OCI-LY1 (cell line): ENCODE results near the gene INTS13.

Experiments
- H2AFZ ChIP-seq: fragments of 200-600 bp; sonication (generic), shearing (Covaris generic); 2 replicates; pipeline ENCODE4 v1.6.0; 2014; ENCODE audit warnings: antibody characterized with exemption, mild to moderate bottlenecking, low read length
- H3F3A ChIP-seq: fragments of 200-600 bp; sonication (generic), shearing (Covaris generic); 2 replicates; pipeline ENCODE4 v1.6.0; 2014; ENCODE audit warnings: mild to moderate bottlenecking, antibody characterized with exemption, low read length, moderate library complexity; ENCODE audit not compliant: insufficient read depth
- H3K27ac ChIP-seq: fragments of 200-600 bp; sonication (generic); 2 replicates; pipeline ENCODE4 v1.5.1; 2014; ENCODE audit warnings: low read length, mixed run types, mild to moderate bottlenecking, low read depth; ENCODE audit not compliant: poor library complexity, severe bottlenecking
- H3K27me3 ChIP-seq: fragments of 200-600 bp; sonication (generic); 2 replicates; pipeline ENCODE4 v1.6.0; 2014; ENCODE audit warnings: antibody characterized with exemption, mild to moderate bottlenecking, low read length, moderate library complexity; ENCODE audit not compliant: insufficient read depth
- H3K36me3 ChIP-seq: fragments of 200-600 bp; sonication (generic); 2 replicates; pipeline ENCODE4 v1.6.1; 2014; ENCODE audit warnings: mild to moderate bottlenecking, antibody characterized with exemption, low read length, moderate library complexity, mixed read lengths; ENCODE audit not compliant: insufficient read depth
- H3K4me1 ChIP-seq: fragments of 200-600 bp; sonication (generic); 2 replicates; pipeline ENCODE4 v1.5.1; 2014; ENCODE audit warnings: mild to moderate bottlenecking, low read length, moderate library complexity; ENCODE audit not compliant: insufficient read depth, severe bottlenecking
- H3K4me2 ChIP-seq: fragments of 200-600 bp; sonication (generic), shearing (Covaris generic); 2 replicates; pipeline ENCODE4 v1.6.1; 2014; ENCODE audit warnings: low read length
- H3K4me3 ChIP-seq: fragments of 200-600 bp; sonication (generic); 2 replicates; pipeline ENCODE4 v1.5.1; 2014; ENCODE audit warnings: low read length, low read depth, mild to moderate bottlenecking, mixed read lengths; ENCODE audit not compliant: poor library complexity, severe bottlenecking
- H3K79me2 ChIP-seq: fragments of 200-600 bp; shearing (Covaris generic); 2 replicates; pipeline ENCODE4 v1.6.1; 2016; ENCODE audit warnings: mixed run types, low read length, mixed read lengths; ENCODE audit not compliant: insufficient read depth
- H3K9ac ChIP-seq: fragments of 200-600 bp; sonication (generic), shearing (Covaris generic); 2 replicates; pipeline ENCODE4 v1.6.1; 2014; ENCODE audit warnings: mild to moderate bottlenecking, low read length, mixed read lengths
- H3K9me2 ChIP-seq: fragments of 200-600 bp; sonication (generic), shearing (Covaris generic); 2 replicates; pipeline ENCODE4 v1.6.1; 2014; ENCODE audit warnings: low read depth, mild to moderate bottlenecking, low read length, mixed read lengths
- H3K9me3 ChIP-seq: fragments of 200-600 bp; shearing (Covaris generic); 2 replicates; pipeline ENCODE4 v1.6.1; 2014; ENCODE audit warnings: low read length, mixed read lengths
- H4K20me1 ChIP-seq: fragments of 200-600 bp; sonication (generic), shearing (Covaris generic); 2 replicates; pipeline ENCODE4 v1.6.0; 2016; ENCODE audit warnings: mild to moderate bottlenecking, low read length; ENCODE audit not compliant: insufficient read depth
- EZH2 ChIP-seq: fragments of 200-600 bp; sonication (generic), shearing (Covaris generic); IDR thresholded peaks from 2 replicates; pipeline ENCODE4 v1.8.0; 2017; ENCODE audit warnings: borderline replicate concordance, mixed run types, mild to moderate bottlenecking, antibody characterized with exemption, low read length, moderate library complexity, mixed read lengths
- TF ChIP-seq, protein P1 (sequence below): fragments of 200-600 bp; sonication (generic), shearing (Covaris generic); IDR thresholded peaks from 2 replicates; pipeline ENCODE4 v1.5.1; 2017; ENCODE audit warnings: mild to moderate bottlenecking, antibody characterized with exemption, low read length, moderate library complexity, mixed read lengths

The INTS13 gene

DNA sequence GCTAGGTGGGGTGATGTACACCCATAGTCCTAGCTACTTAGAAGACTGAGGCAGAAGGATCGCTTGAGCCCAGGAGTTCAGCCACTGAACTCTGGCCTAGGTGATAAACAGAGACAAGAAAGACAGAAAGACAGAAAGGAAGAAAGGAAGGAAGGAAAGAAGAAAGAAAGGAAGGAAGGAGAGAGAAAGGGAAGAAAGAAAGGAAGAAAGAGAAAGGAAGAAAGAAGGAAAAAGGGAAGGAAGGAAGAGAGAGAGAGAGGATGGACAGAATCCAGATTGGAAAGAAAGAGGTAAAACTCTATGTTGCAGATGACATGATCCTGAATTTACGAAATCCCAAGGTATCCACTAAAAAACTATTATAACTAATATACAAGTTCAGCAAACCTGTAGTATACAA lies 8.2 kb downstream of the INTS13 start:
- H2AFZ ChIP-seq, result no peak overlapping the region
- no peak overlapping the region for H3K4me2 ChIP-seq
- no peak overlapping the region for H3K9ac ChIP-seq
- no peaks in the 10 kb centered on the region for H4K20me1 ChIP-seq
- H3K9me3 ChIP-seq, result no peaks in the 10 kb centered on the region
- H3K79me2 ChIP-seq, result peaks cover 14% of the 10 kb centered on the region
- peaks cover 90% of the 10 kb centered on the region for H3K36me3 ChIP-seq
- no peaks in the 10 kb centered on the region for H3K4me1 ChIP-seq
- H3K4me3 ChIP-seq, result no peak overlapping the region
- TF ChIP-seq EZH2, result no peak
- TF ChIP-seq, protein P1, sequence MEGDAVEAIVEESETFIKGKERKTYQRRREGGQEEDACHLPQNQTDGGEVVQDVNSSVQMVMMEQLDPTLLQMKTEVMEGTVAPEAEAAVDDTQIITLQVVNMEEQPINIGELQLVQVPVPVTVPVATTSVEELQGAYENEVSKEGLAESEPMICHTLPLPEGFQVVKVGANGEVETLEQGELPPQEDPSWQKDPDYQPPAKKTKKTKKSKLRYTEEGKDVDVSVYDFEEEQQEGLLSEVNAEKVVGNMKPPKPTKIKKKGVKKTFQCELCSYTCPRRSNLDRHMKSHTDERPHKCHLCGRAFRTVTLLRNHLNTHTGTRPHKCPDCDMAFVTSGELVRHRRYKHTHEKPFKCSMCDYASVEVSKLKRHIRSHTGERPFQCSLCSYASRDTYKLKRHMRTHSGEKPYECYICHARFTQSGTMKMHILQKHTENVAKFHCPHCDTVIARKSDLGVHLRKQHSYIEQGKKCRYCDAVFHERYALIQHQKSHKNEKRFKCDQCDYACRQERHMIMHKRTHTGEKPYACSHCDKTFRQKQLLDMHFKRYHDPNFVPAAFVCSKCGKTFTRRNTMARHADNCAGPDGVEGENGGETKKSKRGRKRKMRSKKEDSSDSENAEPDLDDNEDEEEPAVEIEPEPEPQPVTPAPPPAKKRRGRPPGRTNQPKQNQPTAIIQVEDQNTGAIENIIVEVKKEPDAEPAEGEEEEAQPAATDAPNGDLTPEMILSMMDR, result no peak
- no peaks in the 10 kb centered on the region for H3K27me3 ChIP-seq
- no peak overlapping the region for H3K27ac ChIP-seq
- H3F3A ChIP-seq, result no peaks in the 10 kb centered on the region
- no peaks in the 10 kb centered on the region for H3K9me2 ChIP-seq

DNA sequence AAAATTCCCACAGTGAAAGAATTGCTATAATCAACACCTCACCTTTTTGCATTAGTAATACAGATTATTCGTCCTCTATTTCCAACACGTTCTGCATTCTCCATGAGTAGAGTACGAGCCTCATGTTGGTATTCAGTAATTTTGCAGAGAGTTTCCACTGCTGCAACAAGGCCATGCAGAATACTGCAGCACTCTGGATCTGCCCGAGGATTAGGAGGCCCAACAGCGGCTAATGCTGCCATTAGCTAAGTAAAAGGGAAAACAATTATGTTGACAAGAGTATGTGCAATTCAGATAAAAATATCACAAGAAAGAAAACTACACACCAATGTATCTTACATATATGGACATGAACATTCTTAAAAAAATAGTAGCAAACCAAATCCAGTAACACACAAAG lies 9.1 kb downstream of the INTS13 start:
- no peak overlapping the region for H3K9ac ChIP-seq
- no peaks in the 10 kb centered on the region for H3K4me1 ChIP-seq
- H3K4me2 ChIP-seq, result no peak overlapping the region
- no peaks in the 10 kb centered on the region for H4K20me1 ChIP-seq
- peaks cover 88% of the 10 kb centered on the region for H3K36me3 ChIP-seq
- no peak overlapping the region for H3K4me3 ChIP-seq
- TF ChIP-seq, protein P1, result no peak
- TF ChIP-seq EZH2, result no peak
- H3K9me3 ChIP-seq, result no peaks in the 10 kb centered on the region
- H3K79me2 ChIP-seq, result peaks cover 7% of the 10 kb centered on the region; the same call in 1 of the 2 replicates
- H3F3A ChIP-seq, result no peaks in the 10 kb centered on the region
- H3K27ac ChIP-seq, result no peak overlapping the region
- no peaks in the 10 kb centered on the region for H3K9me2 ChIP-seq
- H2AFZ ChIP-seq, result no peak overlapping the region
- H3K27me3 ChIP-seq, result no peaks in the 10 kb centered on the region

DNA sequence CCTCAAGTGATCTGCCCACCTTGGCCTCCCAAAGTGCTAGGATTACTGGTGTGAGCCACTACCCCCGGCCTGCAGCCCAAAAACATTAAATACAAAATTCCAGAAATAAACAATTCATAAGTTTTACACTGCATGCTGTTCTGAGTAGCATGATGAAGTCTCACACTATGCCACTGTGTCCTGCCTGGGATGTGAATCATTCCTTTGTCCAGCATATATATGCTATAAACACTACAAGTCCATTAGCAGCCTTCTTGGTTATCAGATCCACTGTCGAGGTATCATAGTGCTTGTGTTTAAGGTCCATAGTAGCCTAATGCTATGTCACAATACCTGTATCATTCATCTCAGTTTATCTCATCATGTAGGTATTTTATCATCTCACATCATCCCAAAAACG lies 15.9 kb downstream of the INTS13 start:
- Histone ChIP-seq H4K20me1 (no peaks in the 10 kb centered on the region), H3K9me2 (no peaks in the 10 kb centered on the region), H3K4me1 (no peaks in the 10 kb centered on the region), H2AFZ (no peak overlapping the region), H3K9ac (no peak overlapping the region), H3K9me3 (no peaks in the 10 kb centered on the region), H3K4me2 (no peak overlapping the region), H3F3A (no peaks in the 10 kb centered on the region), H3K79me2 (no peaks in the 10 kb centered on the region), H3K4me3 (no peak overlapping the region), H3K36me3 (peaks cover 84% of the 10 kb centered on the region), H3K27ac (no peak overlapping the region), H3K27me3 (no peaks in the 10 kb centered on the region)
- TF ChIP-seq, protein P1, result no peak
